Measurements from ENCODE around the gene HSPB9.
A peak's percentile ranks its signal among the peaks of the same experiment; 100 is the strongest.

HSPB9 gene

DNA sequence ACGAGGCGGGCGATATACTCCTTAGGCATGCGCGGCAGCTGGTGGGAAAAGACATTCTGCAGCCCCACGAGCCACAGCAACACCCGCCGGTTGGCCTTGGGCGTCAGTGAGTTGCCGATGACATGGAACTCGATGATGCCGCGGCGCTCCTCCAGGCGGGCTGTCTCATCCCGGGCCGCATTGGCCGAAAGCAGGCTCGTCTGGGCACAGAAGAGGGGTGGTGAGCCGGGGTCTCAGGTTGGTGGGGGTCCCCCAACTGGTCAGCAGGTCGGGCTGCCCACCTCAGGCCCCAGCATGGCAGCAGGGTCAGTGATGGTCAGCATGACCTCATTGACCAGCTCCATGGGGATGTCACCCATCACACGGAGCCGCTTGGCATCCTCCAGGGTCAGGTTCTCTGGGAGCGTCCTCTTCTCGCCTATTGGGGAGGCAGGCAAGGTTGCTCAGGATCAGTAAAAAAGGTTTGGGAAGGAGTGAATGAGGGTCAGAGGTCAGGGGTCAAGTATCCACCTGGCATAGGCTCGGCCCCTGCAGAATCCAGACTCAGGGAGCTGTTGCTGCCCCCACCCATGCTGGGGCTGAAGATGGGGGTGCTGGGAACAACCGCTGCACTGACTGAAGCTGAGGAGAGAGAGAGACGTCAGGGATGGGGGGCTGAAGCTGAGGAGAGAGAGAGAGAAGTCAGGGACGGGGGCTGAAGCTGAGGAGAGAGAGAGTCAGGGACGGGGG lies 5.0 kb upstream of the HSPB9 start:
- no peak for TF ChIP-seq CTCF (IDR thresholded peaks at IDR 0.05)
- H3K27me3 Mint-ChIP-seq (ENCODE audit: low read depth, poor library complexity): no peaks in the 10 kb centered on the region
- no peak for DNase-seq
- H3K36me3 Mint-ChIP-seq (ENCODE audit: low read depth): peaks cover 14% of the 10 kb centered on the region
- no peaks in the 10 kb centered on the region for H3K9me3 Mint-ChIP-seq
- H3K4me1 Mint-ChIP-seq: peaks cover 47% of the 10 kb centered on the region
- no peak overlapping the region for H3K4me3 Mint-ChIP-seq
- no peak overlapping the region for H3K27ac Mint-ChIP-seq

GRCh38 chr17:42118126-42118510 lies 4.5 kb upstream of the HSPB9 start:
- no peaks in the 10 kb centered on the region for H3K9me3 Mint-ChIP-seq
- no peak overlapping the region for H3K27ac Mint-ChIP-seq
- no peak for DNase-seq
- H3K27me3 Mint-ChIP-seq (ENCODE audit: low read depth, poor library complexity): no peaks in the 10 kb centered on the region
- H3K4me3 Mint-ChIP-seq: no peak overlapping the region
- H3K4me1 Mint-ChIP-seq: peaks cover 47% of the 10 kb centered on the region
- TF ChIP-seq CTCF (IDR thresholded peaks at IDR 0.05): no peak
- H3K36me3 Mint-ChIP-seq (ENCODE audit: low read depth): peaks cover 14% of the 10 kb centered on the region

GRCh38 chr17:42118545-42118944 lies 4.1 kb upstream of the HSPB9 start:
- Mint-ChIP-seq H3K4me1 (peaks cover 47% of the 10 kb centered on the region), H3K9me3 (no peaks in the 10 kb centered on the region), H3K36me3 (ENCODE audit: low read depth) (peaks cover 14% of the 10 kb centered on the region), H3K4me3 (peak overlapping the region; percentile 63), H3K27ac (no peak overlapping the region), H3K27me3 (ENCODE audit: low read depth, poor library complexity) (no peaks in the 10 kb centered on the region)
- peak; percentile 20 for TF ChIP-seq CTCF (IDR thresholded peaks at IDR 0.05)
- no peak for DNase-seq

DNA sequence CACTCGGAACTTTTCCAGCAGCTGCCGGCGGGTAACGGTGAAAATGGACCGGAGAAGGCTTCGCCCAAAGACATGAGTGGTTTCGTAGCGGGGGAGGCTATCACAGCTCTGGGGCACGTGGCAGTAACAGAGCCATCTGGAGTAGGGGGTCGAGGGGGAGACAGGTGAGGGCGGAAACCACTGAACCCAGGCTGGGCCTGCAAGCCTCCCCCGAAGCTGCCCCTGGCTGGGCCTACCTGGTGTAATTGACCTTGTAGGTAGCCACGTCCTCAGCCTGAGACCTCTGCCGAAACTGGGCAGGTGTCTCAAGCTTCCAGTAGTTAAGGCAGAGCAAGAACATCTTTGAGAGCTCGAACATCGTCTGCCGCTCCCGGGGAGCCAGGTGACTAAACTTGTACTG lies 3.3 kb upstream of the HSPB9 start:
- no peak overlapping the region for H3K27ac Mint-ChIP-seq
- TF ChIP-seq CTCF (IDR thresholded peaks at IDR 0.05): no peak
- peaks cover 16% of the 10 kb centered on the region for H3K36me3 Mint-ChIP-seq (ENCODE audit: low read depth)
- H3K27me3 Mint-ChIP-seq (ENCODE audit: low read depth, poor library complexity): no peaks in the 10 kb centered on the region
- H3K9me3 Mint-ChIP-seq: no peaks in the 10 kb centered on the region
- DNase-seq: no peak
- peaks cover 47% of the 10 kb centered on the region for H3K4me1 Mint-ChIP-seq
- peak overlapping the region; percentile 13 for H3K4me3 Mint-ChIP-seq

- Mint-ChIP-seq H3K4me3 (peak overlapping the region; percentile 69), H3K27me3 (ENCODE audit: low read depth, poor library complexity) (no peaks in the 10 kb centered on the region), H3K9me3 (no peaks in the 10 kb centered on the region), H3K4me1 (peaks cover 47% of the 10 kb centered on the region), H3K27ac (no peak overlapping the region), H3K36me3 (ENCODE audit: low read depth) (peaks cover 24% of the 10 kb centered on the region)
- no peak for TF ChIP-seq CTCF (IDR thresholded peaks at IDR 0.05)
- no peak for DNase-seq
These were observed 2.3 kb upstream of the HSPB9 start for GRCh38 chr17:42120161-42120769.
